ENCODE data around the gene EML4.

- TF ChIP-seq MAZ (CRISPR knock-in tag; conservative IDR thresholded peaks at IDR 0.05 in 1 of 2, IDR thresholded peaks at IDR 0.05 in 1 of 2): no peak
- no peak for TF ChIP-seq ZNF121 (CRISPR knock-in tag; conservative IDR thresholded peaks at IDR 0.05)
- TF ChIP-seq RFX5 (IDR thresholded peaks at IDR 0.05; ENCODE audit: low read depth, low read length): no peak
- no peak for TF ChIP-seq HDAC8 (tag; IDR thresholded peaks at IDR 0.05)
- TF ChIP-seq UBTF (IDR thresholded peaks at IDR 0.05; ENCODE audit: borderline replicate concordance in 1 of 2, low read depth in 2 of 2, low read length in 2 of 2): no peak
- no peak for TF ChIP-seq HMG20A (CRISPR knock-in tag; conservative IDR thresholded peaks at IDR 0.05)
- no peak for TF ChIP-seq CBX8 (IDR thresholded peaks at IDR 0.05; ENCODE audit: borderline replicate concordance, extremely low read depth, low read depth, low read length, poor library complexity, severe bottlenecking)
- no peak for TF ChIP-seq EZH2 (IDR thresholded peaks at IDR 0.05; ENCODE audit: borderline replicate concordance, low read depth, low read length)
- TF ChIP-seq HMGXB4 (CRISPR knock-in tag; IDR thresholded peaks at IDR 0.05): no peak
- TF ChIP-seq CHD7 (IDR thresholded peaks at IDR 0.05; ENCODE audit: low read depth, low read length): no peak
These were observed 62.9 kb downstream of the EML4 start for GRCh38 chr2:42232024-42232423.
